Measurements from ENCODE around the gene GNB2.
"Not testable (repeated sequence)": the region's sequence is repeated elsewhere in the genome, so short reads cannot be mapped to it uniquely, and the experiment has no call there.

The GNB2 gene

DNA sequence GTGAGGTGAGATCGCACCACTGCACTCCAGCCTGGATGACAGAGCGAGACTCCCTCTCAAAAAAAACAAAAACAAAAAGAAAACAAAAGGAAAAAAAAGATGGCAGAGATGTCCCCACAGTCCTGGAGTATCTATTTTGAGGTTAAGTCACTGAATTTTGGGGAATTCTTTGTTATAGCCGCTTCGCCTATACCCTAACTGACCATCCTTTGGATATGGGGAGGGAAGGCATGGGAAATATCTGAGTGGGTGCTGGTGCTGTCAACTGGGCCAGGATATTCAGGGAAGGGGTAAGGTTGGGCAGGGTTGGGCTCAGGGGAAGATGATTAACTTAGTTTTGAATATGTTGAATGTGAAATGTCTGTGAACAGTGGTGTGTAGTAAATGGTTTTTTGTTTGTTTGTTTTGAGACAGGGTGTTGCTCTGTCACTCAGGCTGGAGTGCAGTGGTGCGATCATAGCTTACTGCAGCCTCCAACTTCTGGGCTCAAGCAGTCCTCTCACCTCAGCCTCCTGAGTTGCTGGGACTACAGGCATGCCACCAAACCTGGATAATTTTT, 8.3 kb upstream of the GNB2 start:
- DNase-seq = no peak

DNA sequence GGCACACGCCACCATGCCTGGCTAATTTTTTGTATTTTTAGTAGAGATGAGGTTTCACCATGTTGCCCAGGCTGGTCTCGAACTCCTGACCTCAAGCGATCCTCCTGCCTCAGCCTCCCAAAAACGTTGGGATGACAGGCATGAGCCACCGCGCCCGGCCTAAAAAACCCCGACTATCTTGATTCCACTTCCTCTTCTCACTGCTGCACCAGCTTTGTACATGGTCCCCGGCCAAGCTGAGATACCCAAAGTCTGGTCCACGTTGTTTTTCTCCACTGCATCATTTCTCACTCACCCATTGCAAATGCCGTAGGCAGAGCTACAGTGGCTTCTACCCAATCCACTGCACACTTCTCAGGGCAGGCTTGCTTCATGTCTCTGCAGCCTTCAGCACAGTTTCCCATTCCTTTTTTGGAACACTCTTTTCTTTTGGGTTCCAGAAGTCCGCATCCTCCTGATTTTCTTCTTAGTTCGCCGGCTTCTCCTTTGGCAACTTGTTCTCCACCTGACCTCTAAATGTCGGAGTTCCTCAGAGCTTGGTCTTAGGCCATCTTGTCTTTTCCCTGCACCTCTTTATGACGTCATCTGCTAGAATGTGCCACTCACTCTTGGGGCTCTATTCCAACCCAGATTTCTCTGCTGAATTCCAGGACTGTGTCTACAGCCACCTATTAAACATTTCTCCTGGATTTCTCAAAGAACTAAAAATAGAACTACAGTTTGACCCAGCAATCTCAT, 6.0 kb upstream of the GNB2 start:
- DNase-seq = no peak

DNA sequence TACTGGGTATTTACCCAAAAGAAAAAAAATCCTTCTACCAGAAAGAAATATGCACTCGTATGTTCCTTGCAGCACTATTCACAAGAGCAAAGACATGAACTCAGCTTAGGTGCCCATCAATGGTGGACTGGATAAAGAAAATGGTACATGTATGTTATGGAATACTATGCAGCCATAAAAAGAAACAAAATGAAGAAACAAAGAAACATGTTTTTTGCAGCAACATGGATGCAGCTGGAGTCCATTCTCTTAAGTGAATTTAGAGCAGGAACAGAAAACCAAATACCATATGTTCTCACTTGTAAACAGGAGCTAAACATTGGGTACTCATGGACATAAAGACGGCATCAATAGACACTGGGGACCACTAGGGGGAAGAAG, 5.5 kb upstream of the GNB2 start:
- no peak for DNase-seq

DNA sequence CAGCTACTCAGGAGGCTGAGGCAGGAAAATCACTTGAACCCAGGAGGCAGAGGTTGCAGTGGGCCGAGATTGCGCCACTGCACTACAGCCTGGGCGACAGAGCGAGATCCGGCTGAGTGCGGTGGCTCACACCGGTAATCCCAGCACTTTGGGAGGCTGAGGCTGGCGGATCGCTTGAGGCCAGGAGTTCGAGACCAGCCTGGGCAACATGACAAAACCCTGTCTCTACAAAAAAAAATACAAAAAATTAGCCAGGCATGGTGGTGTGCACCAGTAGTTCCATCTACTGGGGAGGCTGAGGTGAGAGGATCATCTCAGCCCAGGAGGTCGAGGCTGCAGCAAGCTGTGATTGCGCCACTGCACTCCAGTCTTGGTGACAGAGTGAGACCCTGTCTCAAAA, 4.4 kb upstream of the GNB2 start:
- not testable (repeated sequence) for DNase-seq

DNA sequence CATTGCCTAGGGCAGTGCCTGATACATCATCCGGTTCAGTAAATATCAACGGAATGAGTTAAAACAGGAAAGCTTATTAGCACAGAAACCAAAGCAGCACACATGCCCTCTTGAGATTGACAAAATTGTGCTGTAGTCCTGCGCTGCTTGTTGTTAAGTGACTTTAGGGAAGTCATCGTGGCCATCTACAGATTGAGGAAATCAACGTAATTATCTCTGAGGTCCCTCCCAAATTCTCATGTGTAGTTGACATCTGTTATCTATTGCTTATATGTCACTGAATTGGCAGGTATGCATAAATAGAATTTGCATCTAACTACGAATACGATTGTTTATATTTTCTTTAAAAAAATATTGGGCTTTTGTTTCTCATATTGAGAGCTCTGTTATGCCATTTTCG, 3.5 kb upstream of the GNB2 start:
- DNase-seq = no peak

DNA sequence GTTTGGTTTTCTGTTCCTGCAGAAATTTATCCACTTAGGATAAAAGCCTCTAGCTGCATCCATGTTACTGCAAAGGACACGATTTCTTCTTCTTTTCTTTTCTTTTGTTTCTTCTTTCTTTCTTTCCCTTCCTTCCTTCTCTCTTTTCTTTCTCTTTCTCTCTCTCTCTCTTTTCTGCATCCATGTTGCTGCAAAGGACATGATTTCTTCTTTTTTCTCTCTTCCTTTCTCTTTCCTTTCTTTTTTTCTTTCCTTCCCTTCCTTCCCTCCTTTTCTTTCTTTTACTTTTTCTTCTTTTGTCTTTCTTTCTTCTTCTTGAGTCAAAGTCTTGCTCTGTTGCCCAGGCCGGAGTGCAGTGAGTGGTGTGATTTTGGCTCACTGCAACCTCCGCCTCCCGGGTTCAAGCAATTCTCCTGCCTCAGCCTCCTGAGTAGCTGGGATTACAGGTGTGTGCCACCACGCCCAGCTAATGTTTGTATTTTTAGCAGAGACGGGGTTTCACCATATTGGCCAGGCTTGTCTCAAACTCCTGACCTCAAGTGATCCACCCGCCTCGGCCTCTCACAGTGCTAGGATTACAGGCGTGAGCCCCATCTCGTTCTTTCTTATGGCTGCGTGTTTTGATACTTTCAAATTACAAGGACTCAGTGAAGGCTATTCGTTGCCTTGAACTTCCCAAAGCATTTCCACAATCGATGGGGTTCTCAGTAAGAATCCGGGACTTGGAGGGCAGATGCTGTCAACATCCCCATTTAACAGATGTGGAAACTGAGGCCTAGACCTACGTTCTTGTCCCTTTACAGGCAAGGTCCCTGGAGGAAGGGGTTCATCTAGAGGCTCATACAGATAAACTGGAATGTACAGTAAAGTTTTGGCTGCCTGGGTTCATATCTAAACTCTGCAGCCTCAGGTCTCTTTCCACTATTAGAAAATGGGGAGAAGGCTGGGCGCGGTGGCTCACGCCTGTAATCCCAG, 1.9 kb upstream of the GNB2 start:
- DNase-seq = no peak

DNA sequence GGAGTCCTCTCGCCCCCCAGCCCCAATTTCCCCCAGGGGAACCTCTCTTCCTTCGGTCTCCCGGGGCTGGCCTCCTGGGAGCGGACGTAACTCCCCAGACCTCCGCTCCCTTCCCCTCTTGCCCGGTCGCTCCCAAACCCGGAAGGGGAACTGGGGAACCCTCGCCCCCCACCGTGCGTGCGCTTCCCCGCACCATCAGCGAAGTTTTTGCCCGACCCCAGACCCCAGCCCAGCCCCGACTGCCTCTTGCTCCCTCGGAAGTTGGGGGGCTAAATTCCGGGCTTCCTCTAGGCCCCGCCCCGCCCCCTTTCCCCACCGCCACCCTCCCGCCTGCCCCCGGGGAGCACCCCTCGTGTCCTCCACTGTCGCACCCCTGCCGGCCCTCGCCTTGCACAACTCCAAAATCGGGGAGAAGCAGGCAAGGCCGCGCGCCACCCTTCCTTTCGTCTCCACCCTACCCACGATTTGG, 436 bp downstream of the GNB2 start:
- DNase-seq = no peak

DNA sequence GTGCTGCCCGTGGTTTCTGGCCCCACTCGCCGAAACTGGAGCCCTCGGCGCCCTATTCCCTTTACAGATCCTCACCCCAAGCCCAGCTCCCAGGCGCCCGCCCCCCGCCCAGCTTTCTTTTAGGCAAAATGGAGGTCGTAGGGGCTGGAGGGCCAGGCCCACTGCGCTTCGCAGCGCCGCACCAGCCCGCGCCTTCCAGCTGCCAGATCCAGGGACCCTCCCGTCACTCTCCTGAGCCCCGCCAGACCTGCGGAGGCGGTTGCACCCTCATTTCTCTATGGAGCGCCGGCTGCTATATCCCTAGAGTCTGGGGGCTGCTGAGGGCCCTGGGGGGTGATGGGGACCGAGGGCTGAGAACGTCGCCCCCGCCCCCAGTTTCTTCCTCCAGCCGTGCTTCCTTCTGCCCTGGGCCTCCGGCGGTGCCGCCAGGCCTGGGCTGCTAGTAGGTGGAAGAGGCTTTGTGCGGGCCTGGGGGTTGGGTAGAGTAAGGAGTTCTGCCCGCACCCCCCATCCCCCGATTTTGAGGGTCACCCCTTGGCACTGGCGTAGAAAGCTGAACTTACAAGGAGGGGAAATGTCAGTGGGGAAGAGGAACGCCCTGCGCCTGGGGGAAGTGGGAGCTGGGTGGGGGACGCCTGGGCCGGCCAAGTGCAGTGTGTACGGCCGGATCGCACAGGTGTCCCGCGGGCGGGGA, 1.0 kb downstream of the GNB2 start:
- no peak for DNase-seq

DNA sequence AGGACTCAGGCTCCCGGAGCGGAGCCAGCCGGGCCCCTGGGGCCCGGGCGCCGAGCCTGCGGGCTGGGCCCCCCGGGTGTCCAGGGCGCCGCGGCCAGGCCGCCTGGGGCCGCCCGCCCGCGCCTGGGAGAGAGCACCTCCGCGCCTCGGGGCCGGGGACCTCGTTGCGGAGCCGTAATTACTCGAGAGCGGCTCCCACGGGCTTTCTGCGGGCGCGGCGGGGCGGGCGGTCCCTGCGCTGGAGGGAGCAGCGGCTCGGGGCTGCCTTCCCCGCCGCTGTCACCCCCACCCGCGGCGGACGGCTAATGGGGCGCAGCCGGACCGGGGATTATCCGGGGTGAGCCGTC, 1.5 kb downstream of the GNB2 start:
- DNase-seq = no peak

DNA sequence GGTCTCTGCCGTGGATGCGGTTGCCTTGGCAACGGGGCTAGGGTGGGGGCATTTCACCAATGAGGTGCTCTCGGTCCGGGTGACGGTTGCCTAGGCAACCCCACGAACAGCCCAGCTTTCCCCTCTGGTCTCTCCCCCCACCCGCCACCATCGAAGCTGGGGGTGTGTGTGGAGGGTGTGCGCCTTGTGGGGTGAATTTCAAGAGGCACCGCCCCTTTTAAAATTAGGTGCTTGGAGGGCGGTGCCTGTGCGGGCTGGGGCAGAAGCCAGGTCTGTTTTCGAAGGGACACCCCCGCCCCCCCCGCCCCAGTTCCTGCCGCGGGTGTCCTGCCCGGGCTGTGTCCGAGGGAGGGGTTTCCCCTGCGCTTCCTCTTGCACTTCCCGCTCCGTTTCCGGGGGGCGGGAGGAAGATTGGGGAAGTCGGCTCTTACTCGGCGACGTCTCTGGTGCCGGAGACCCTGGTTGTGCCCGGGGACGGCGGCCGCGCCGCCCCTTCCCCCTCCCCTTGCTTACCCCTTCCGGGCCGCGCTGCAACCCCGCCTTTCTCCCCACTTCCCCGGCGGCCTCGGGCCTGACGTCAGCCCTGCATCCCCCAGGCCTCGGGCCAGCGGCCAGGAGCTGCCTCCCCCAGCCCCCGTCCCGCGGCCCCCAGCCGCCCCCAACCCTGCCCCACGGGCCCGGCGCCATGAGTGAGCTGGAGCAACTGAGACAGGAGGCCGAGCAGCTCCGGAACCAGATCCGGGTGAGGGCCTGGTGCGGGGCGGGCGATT, 2.2 kb downstream of the GNB2 start:
- peak; percentile 65 for DNase-seq

DNA sequence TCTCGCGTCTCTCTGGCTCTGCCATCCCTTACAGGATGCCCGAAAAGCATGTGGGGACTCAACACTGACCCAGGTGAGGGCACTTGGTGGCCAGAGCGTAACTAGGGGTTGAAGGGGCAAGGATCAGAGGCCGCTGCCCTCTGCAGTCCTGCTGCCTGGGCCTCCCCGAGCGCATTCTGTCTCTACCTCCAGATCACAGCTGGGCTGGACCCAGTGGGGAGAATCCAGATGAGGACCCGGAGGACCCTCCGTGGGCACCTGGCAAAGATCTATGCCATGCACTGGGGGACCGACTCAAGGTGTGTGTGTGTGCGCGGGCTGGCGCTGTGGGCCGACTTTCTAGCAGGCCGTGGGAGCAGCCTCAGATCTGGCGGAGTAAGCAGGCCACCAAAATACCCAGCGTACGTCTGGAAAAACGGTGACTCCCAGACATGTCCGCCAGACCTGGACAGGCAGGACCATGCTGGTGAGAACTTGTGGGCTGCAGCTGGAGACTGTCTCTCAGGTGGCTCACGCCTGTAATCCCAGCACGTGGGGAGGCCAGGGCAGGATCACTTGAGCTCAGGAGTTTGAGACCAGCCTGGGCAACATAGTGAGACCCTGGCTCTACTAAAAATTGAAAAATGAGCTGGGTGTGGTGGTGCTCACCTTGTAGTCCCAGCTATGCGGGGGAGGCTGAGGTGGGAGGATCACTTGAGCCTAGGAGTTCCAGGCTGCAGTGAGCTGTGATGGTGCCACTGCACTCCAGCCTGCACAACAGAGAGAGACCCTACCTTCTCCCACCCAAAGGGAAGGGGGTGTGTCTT, 3.2 kb downstream of the GNB2 start:
- DNase-seq = no peak

DNA sequence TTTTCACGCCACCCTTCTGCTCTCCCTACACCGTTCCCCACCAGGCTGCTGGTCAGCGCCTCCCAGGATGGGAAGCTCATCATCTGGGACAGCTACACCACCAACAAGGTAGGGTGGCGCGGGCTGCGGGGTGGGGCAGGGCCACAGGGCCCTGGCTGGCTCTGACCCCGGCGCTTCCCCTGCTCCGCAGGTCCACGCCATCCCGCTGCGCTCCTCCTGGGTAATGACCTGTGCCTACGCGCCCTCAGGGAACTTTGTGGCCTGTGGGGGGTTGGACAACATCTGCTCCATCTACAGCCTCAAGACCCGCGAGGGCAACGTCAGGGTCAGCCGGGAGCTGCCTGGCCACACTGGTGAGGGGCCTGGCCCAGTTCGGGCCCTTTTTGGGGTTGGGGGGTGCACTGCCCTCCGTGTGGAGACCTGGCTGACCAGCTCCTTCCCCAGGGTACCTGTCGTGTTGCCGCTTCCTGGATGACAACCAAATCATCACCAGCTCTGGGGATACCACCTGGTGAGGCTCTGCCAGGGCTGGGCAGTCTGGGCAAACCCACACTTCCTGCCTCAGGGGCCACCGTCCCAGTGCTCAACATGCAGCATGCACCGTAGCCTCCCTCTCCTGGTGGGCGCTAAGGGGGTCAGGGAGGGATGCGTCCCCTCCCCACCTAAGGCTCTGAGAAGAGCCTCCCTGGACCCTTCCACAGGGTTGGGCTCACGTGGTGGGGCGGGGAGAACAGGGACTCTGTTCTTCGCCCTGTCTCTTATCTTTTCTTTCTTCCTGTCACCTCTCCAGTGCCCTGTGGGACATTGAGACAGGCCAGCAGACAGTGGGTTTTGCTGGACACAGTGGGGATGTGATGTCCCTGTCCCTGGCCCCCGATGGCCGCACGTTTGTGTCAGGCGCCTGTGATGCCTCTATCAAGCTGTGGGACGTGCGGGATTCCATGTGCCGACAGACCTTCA, 4.0 kb downstream of the GNB2 start:
- DNase-seq = no peak

DNA sequence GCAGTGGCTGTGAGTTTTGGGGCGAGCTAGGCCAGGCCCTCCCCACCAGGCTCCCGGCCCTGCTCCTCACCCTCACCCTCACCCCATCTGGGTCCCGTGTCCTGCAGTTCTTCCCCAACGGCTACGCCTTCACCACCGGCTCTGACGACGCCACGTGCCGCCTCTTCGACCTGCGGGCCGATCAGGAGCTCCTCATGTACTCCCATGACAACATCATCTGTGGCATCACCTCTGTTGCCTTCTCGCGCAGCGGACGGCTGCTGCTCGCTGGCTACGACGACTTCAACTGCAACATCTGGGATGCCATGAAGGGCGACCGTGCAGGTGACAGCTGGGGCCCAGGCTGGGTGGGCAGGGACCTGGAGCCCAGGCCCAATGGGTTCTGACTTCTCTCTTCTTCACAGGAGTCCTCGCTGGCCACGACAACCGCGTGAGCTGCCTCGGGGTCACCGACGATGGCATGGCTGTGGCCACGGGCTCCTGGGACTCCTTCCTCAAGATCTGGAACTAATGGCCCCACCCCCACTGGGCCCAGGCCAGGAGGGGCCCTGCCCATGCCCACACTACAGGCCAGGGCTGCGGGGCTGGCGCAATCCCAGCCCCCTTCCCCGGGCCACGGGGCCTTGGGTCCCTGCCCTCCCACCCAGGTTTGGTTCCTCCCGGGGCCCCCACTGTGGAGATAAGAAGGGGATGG, 4.9 kb downstream of the GNB2 start:
- no peak for DNase-seq

DNA sequence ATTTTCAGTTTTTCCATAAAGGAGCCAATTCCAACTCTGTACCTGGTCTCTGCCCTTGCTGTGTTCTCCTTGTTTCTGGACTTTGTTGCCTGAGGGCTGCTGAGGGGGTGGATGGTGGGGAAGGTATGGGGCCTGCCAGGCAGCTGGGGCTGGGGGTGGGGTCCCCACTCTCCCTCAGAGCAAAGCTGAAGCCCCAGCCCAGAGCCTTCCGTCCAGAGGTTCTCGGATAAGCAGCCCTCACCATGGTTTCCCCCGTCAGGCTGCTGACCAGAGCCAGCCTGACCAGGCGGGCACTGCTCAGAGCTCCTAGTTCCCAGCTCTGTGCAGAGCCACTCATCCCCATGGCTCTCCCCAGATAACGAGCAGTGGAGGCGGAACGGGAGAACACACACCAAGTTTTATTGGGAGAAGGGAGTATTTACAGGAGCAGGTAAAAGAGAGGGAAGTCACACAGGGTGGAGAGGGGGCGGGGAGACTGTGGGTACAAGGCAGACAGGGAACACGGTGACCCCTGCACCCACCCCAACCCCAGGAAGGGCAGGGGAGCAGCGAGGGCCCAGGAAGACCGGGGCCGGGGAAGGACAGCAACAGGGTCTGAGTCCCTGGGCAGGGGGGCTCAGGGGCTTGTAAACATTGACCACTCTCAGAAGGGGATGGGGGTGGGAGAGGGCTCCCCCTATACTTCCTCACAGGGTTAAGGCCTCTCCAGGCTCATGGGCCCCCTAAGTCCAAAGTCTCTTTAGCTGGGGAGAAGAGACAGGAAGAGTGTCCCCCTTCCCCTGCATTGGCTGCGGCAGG, 5.8 kb downstream of the GNB2 start:
- no peak for DNase-seq

DNA sequence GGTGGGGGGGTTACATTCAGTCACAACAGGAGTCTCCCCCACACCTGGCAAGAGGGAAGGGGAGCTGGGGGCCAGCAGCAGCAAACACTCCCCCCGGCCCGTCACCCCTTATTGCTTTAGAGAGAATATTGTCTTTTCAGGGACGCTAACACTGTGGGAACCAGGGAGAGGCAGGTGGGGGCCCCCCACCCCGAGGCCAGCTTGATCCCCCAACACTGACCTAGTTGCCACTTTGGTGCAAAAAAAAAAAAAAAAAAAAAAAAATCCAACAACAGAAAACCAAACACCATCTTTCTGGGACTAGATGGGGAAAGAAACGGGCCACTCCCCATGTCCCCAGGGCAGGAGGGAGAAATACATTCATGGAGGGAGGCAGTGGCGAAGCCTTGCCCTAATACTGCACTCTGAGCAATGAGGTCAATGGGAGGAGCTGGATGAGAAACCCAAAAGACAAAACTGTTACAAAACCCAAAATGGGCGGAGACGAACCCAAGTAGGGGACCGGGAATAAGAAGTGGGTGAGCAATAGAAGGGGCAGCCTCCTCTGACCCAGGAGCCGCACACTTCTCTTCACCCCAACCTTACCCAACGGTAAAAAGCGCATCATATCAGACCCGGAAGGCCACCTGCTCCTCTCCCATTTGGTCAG, 6.5 kb downstream of the GNB2 start:
- no peak for DNase-seq

DNA sequence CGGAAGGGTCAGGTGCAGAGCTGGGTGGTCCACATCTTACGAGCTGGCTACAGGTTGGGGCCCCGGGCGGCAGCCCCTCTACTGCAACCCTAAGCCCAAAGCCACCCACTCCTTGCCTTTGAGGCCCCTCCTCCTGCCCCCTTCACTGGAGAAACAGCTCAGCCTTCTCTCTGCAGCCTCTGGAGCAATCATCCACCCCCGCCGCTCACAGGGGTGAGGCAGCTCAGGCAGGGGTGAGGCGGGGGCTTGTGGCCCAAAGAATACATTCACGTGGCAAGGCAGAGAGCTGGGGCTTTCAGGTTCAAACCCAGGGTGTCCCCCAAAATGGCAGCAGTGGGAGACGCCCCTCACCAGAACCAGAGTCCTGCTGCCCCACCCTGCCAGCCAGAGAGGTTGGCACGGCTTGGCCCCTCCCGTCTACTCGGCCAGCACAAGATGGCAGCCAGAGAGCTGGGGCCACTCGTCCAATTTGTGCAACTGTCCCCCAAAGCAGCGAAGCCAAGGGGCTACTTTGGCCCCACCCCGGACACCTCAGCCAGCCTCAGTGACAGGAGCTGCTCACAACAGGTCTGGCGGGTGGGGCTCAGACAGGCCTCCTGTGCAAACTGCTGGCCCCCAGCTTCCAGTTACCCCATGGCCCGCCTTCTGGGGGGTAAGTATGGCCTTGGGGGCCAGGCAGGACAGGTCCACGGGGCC, 7.2 kb downstream of the GNB2 start:
- no peak for DNase-seq

DNA sequence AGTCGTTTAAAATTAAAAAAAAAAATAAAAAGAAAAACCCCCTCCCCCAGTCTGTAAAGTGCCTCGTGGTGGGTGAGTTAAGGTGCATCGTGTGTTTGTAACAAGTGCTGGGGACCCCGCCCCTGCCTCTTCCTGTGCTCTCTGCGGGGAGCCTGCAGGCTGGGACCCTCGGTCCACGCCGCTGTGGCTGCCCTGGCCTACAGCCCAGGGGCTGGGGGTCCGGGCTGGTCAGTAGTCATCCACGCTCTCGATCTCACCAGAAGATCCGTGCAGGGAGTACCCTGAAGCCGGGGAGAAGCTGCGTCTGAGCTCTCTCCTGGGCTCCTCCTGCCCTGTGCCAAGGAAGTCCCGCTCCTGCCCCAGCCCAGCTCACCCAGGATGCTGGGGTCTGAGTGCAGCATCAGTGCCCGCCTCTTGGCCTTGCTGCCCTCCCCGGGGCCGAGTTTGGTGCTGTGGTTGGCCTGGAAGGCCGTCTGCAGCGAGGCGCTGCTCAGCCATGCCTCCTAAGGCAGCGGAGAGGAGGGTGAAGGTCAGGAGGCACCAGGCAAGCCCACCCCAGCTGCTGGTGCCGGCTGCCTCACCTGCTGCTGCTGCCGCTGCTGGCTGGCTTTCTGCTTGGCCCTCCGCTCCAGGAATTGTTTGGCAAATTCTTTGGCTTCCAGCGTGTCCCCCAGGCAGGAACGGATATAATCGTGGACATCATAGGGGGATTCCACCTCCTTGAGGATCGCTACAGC, 8.1 kb downstream of the GNB2 start:
- DNase-seq = no peak
